LoVo (cell line): ENCODE data around the gene TTLL1.
"Not testable (repeated sequence)": the region's sequence is repeated elsewhere in the genome, so short reads cannot be mapped to it uniquely, and the experiment has no call there.

Experiments used
- DNase-seq: peaks from one replicate; pipeline ENCODE4 v3.0.0-alpha.2; 2016; ENCODE audit warnings: low spot score

Gene TTLL1

DNA sequence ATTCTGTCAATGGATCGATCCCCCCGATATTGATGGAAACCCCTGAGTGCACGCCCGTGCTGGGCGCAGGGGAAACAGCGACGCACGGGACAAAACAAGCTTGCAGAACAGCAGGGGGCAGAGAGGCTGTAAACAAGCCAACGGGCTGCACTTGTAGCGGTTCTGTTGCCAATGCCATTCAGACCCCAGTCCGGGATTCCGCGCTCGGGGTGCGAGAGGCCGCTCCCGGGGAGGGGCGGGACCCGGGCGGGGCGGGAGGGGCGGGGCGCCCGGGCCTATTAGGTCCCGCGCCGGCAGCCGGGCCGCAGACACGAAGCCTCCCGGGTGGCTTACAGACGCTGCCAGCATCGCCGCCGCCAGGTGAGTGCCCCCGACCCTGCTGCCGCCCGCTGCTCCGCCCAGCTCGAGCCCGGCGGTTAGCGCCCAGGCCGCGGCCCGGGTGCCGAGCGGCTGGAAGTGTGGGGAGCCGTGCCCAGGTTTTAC is 21.3 kb upstream of the TTLL1 start, which contains the start of gene BIK:
BIK (plus strand) TSS at position 307 of the 483 bp plus-strand sequence. CDS start 13,273 bp downstream, outside the sequence.
- peak; percentile 53 for DNase-seq

DNA sequence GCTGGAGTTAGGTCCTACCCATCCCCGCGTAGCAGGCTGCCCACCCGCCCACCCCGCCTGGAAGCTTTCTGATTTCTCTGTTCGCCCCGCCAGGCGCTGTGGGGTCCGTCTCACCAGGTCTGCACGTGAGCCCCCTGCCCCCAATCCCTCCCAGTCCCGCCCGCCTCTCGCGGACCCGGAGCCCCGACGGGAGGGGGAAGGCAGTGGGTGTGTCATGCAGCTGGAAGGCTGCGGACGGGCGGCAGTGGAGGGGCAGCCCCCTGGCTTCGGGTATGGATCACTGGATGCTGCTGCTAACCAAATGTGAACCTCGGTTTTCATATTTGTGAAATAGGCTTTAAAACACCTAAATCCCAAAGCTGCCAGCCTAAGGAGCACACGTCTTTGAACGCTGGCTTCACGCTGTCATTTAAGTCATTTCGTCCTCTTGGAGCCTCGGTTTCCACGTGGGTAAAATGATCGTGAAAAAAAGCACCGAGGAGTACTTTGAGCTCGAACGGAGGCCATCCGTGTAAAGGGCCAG is 20.8 kb upstream of the TTLL1 start:
- no peak for DNase-seq

DNA sequence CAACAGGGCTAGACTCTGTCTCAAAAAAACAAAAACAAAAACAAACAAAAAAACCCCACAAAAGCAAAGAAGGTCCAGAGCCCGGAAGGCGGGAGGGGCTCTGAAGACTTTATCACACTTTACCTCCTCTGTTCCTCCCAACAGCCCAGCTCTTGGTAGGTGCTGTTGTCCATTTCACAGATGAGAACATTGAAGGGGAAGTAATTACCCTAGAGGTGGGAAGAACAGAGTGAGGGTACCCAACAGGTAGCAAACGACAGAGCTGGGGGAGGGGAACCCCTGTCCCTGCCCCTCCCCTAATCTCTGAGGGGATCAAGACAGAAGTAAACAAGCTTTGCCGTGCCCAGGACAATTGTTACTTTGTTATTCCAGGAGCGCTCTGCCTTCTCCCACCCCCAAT is 20.3 kb upstream of the TTLL1 start:
- DNase-seq: no peak

DNA sequence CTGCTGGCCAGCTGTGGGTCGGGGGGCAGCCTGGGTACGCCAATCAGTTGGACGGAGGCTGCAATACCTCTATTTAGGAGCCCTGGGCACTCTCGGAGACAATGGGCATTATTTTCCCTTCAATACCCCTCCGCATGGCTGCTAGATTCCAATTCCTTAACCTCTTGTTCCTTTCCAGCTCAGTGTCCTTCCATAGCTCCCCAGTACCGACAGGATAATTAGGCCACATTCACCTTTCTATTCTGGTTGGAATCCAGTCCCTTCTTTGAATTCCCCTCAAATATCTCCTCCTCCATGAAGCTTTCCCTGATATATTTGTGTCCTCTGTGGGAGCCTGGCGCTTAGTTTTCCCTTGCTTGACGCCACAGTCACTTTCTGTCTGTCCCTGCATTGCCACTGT is 17.1 kb upstream of the TTLL1 start:
- DNase-seq: no peak

GRCh38 chr22:43104950-43105349 is 15.8 kb upstream of the TTLL1 start:
- not testable (repeated sequence) for DNase-seq

- not testable (repeated sequence) for DNase-seq
These were observed 14.9 kb upstream of the TTLL1 start for GRCh38 chr22:43104056-43104625.

DNA sequence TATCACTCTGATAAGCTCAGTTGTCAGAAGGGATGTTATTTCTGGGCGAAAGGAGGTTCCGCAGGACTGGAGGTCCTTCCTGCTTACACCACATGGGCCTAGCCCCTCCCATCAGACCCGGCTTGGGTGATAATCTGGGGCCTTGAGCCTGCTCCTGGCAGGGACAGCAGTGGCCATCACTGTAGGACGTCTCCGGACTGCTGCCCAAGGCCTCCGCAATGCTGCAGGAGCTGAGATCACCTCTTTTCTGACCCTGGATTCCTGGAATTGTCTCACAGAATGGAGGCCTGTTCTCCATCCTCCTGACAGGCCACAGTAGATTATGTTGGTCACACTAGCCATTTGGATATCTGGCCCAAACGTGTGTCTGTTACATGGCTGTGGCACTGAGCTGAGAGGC is 12.1 kb upstream of the TTLL1 start:
- no peak for DNase-seq

DNA sequence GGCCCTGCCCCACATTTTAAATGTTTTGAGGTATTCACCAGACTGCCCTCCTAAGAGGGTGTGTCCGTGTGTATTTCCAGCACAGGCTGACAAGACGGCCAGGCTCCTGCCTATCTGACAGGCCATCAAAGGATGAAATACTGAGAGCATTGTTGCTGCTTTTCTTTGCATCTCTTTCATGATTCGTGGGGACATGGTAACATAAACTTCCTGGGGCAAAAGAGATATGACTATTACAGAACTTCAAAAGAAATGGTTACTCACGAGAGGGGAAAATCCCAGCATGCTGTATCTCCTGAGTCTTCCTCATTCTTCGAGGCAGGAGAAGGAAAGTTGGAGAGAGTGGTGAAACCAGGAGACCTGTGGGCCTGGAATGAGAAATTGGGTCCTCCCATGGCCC is 11.0 kb upstream of the TTLL1 start:
- no peak for DNase-seq

- DNase-seq: no peak
These were observed 9.9 kb upstream of the TTLL1 start for GRCh38 chr22:43099095-43099494.

DNA sequence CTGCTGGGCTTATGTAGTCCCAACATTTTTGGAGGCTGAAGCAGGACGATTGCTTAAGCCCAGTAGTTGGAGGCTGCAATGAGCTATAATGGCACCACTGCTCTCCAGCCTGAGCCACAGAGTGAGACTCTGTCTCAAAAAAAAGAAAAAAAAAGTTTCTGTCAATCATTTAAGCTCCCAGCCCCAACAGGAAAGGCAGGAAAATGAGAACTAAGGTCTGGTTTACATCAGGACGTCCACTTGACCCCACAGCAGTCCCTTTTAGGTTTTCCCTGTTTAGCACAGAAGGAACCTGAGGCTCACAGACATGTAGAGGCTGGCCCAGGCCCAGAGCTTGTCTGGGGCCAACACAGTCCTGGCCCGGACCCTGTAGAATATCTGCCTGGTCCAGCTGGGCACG is 9.2 kb upstream of the TTLL1 start:
- DNase-seq: no peak

DNA sequence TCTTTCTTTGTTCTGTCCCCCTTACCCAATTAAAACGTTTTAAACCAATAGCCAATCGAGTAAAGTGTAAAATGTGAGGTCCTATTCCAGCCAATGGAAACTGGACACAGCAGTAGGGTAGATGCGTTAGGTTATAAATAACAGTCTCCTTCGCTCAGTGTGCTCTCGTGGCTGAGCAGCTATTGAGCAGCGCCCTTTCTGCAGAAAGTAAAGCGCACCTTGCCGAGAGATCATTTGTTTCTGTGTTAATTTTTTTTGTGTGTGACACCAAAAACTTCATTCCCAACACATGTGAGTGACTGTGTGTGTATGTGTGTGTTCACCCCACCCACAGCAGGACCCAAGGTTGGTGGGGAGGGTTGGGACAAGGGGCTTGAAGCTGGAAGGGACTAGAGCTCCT is 7.2 kb upstream of the TTLL1 start:
- no peak for DNase-seq

DNA sequence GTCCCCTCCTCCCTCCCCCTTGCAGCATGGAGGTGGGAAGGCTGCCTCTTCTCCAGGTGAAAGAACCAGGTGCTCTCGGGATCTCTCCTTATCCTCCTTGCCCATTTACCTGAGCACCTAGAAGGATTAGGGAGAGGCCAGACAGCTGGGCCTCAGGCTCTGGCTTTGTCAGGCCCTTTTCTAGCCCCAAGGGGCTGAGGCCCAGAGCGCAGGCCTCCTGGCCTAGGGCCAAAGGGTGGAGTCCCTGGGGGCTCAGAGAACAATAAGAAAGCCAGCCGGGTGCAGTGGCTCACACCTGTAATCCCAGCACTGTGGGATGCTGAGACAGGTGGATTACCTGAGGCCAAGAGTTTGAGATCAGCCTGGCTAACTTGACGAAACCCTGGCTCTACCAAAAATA is 5.4 kb upstream of the TTLL1 start:
- DNase-seq: no peak

GRCh38 chr22:43094085-43094484 is 4.9 kb upstream of the TTLL1 start:
- DNase-seq: peak; percentile 34

DNA sequence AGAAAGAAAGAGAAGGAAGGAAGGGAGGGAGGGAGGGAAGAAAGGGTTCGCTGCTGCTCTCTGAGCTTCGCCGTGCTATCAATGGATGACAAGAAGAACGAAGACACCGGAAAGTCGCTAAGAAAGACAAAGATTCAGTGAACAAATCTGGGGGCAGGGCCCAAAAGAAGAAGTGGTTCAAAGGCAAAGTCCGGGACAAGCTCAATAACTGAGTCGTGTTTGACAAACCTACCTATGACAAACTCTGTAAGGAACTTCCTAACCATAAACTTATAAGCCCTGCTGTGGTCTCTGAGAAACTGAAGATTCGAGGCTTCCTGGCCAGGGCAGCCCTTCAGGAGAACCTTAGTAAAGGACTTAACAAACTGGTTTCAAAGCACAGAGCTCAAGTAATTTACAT is 2.9 kb upstream of the TTLL1 start:
- DNase-seq: no peak

GRCh38 chr22:43090130-43090789 is 1.1 kb upstream of the TTLL1 start:
- peak; percentile 75 for DNase-seq

GRCh38 chr22:43088627-43088983 is 586 bp downstream of the TTLL1 start:
- DNase-seq: no peak

- DNase-seq: no peak
These were observed 3.3 kb downstream of the TTLL1 start for GRCh38 chr22:43085658-43086606.

GRCh38 chr22:43081968-43082367 is 7.2 kb downstream of the TTLL1 start:
- DNase-seq: no peak

DNA sequence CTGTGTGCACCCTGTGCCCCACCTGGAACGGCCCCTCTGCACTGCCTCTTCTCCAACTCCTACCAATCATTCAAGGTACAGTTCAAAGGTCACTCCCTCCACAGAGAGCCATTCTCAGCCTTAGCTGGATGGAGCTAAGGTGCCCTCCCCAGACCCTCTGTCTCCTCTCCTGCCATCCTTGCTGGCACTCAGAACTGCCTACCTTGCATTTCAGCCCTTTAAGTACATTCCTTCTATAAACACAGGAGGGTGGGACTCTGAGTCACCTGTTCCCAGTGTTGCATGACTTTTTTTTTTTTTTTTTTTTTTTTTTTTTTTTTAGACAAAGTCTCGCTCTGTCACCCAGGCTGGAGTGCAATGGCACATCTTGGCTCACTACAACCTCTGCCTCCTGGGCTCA is 8.6 kb downstream of the TTLL1 start:
- peak; percentile 54 for DNase-seq

DNA sequence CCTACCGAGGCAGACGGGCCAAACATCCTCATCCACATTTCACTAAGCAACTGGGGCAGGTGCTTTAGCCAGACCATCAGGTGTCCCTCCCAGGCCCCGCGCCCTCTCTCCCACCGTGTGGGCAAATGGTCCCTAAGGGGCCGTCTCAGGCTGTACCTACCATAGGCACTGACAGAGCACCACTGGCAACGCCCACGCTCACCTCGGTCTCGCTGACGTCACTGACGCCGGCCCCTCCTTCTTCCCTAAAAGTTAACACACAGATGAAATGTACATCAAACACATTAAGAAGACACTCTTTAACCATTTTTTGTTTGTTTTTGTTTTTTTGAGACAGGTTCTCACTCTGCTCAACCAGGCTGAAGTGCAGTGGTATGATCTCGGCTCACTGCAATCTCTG is 9.4 kb downstream of the TTLL1 start:
- no peak for DNase-seq

- peak; percentile 20 for DNase-seq
These were observed 10.7 kb downstream of the TTLL1 start for GRCh38 chr22:43078522-43078921.

DNA sequence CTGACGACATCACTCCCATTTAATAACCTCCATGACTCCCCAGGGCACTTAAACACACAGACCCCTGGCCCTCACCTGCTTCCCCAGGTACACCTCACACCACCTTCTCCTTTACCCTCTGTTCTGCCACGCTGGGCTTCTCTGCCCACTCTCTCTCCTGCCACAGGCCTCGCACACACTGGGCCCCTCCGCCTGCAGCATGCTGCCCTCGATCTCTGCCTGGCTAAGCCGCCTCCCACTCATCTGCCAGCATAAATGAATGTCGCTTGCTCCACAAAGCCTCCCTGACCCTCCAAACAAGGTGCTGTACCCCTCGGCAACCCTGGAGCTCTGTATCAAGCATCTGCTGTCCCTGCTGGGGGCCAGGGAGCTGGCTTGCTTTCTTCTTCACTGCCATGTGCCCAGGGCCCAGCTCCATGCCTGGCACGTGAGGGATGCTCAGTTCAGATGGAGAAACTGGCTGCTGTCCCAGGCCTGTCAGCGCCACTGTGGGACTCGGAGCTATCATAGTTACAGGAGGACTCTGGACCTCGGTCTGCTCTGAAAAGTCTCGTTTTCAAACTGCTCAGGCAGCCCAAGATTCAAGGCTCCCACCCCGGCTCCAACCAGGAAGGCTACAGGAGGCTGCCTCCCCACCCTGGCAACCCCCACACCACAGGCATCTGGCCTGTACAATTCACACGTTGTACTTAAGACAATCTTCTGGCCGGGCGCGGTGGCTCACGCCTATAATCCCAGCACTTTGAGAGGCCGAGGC is 11.9 kb downstream of the TTLL1 start:
- DNase-seq: no peak
